ENCODE data around the gene TFB1M.

DNA sequence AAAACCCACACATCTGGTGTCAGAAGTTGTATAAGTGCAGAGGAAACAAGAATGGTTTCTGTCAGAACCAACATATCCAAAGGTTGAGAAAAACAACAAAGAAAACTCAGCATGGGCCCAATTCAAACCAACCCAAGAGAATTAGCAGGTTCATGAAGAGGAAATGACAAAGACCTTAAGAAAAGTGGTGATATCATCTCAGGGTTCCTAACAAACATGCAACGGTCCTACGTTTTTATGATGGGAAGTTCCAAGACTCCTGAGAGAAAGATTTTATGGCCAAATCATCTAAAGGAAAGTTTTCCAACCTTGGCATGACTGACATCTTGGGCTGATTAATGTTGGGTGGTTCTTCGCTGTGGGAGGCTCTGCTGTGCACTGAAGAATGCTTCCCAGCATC, 23.0 kb downstream of the TFB1M start:
- no peak for TF ChIP-seq CTCF (IDR thresholded peaks at IDR 0.05)
- no peak for TF ChIP-seq POLR2A (IDR thresholded peaks at IDR 0.05)

Data from vagina (tissue), 2 donors.